Panc1 (cell line): ENCODE measurements around the gene SH3PXD2B. TPM values are rescaled to one million over a fixed set of nuclear protein-coding genes. Genes with fewer than 3 reads are reported as not detected.
A peak's percentile ranks its signal among the peaks of the same experiment; 100 is the strongest.

Experiments
- ATAC-seq: fragments of 200-7000 bp; cut with Tn5 transposase; 2 replicates; pipeline ENCODE4 v1.9.1; 2020; ENCODE audit warnings: mild to moderate bottlenecking, moderate library complexity
- BruUV-seq: library from RNA; stranded (reverse); fragments of 400-500 nt; replicated peaks from 2 replicates; lab custom pipeline; 2021; lab: Mats Ljungman, UMichigan
- CTCF ChIA-PET: fragments of 300-600 bp; sonication (Branson Sonifier 250); formaldehyde crosslinking; loops from one replicate; lab custom pipeline; 2022; ENCODE audit warnings: antibody characterized with exemption; lab: Charles Lee
- POLR2A ChIA-PET: fragments of 300-600 bp; sonication (Branson Sonifier 250); formaldehyde crosslinking; loops from one replicate; lab custom pipeline; 2022; ENCODE audit warnings: antibody characterized with exemption; lab: Charles Lee
- DNase-seq: peaks from one replicate; pipeline ENCODE4 v3.0.0-alpha.2; 2010; ENCODE audit warnings: low read depth, low spot score
- H3K27ac ChIP-seq: 2 replicates; pipeline ENCODE4 v1.5.1; 2011; ENCODE audit warnings: mild to moderate bottlenecking, low read length, inconsistent platforms
- H3K27me3 ChIP-seq: fragments of 200-500 bp; sonication (Bioruptor generic); 2 replicates; pipeline ENCODE4 v1.6.0; 2014; ENCODE audit warnings: low read length, inconsistent platforms; ENCODE audit not compliant: control insufficient read depth, insufficient read depth
- H3K36me3 ChIP-seq: fragments of 200-500 bp; sonication (Bioruptor generic); 2 replicates; pipeline ENCODE4 v1.5.1; 2014; ENCODE audit warnings: inconsistent platforms, mild to moderate bottlenecking, low read length, moderate library complexity; ENCODE audit not compliant: control insufficient read depth, insufficient read depth
- H3K4me1 ChIP-seq: 2 replicates; pipeline ENCODE4 v1.5.1; 2011; ENCODE audit warnings: inconsistent platforms, mild to moderate bottlenecking, low read length, moderate library complexity; ENCODE audit not compliant: control insufficient read depth, insufficient read depth
- H3K4me3 ChIP-seq, 2 experiments: 2 replicates each; pipeline ENCODE4 v1.5.1; 2011 to 2012; ENCODE audit warnings: low read depth in 2 of 2, low read length in 2 of 2, mild to moderate bottlenecking in 2 of 2, inconsistent platforms in 1 of 2, moderate library complexity in 1 of 2
- H3K9me3 ChIP-seq: fragments of 200-500 bp; sonication (Bioruptor generic); 2 replicates; pipeline ENCODE4 v1.5.1; 2014; ENCODE audit warnings: low read depth, mild to moderate bottlenecking, inconsistent platforms, low read length, moderate library complexity; ENCODE audit not compliant: control insufficient read depth, insufficient read depth
- CTCF ChIP-seq: fragments of 450-650 bp; IDR thresholded peaks from 2 replicates; pipeline ENCODE4 v1.5.1; 2017; ENCODE audit warnings: mild to moderate bottlenecking
- POLR2AphosphoS5 ChIP-seq: IDR thresholded peaks from 2 replicates; pipeline ENCODE4 v1.6.1; 2012; ENCODE audit warnings: mild to moderate bottlenecking, low read depth, low read length, moderate library complexity
- SIN3A ChIP-seq: IDR thresholded peaks from 2 replicates; pipeline ENCODE4 v1.6.1; 2012; ENCODE audit warnings: low read depth, mild to moderate bottlenecking, low read length, moderate library complexity, borderline replicate concordance; ENCODE audit not compliant: insufficient read depth
- TCF7L2 ChIP-seq: IDR thresholded peaks from 2 replicates; pipeline ENCODE4 v1.6.1; 2011; ENCODE audit warnings: mild to moderate bottlenecking, low read depth, low read length, inconsistent platforms
- in situ Hi-C: cut with HindIII; loops from 2 replicates; pipeline ENCODE4 v1.10.0; 2016; ENCODE audit warnings: low sequenced_read_pairs, low pct_unique_long_range_greater_than_20kb
- intact Hi-C: fragments of 100-400 bp; cut with micrococcal nuclease; formaldehyde crosslinking; loops from one replicate; pipeline ENCODE4 v1.10.0; 2022; ENCODE audit not compliant: unreplicated experiment
- total RNA-seq: library from RNA; stranded (reverse); gene quantifications from one replicate; pipeline ENCODE4 v1.2.1, GENCODE V29; 2021; ENCODE audit not compliant: unreplicated experiment
- TF ChIP-seq, protein P1 (sequence below), 2 experiments: IDR thresholded peaks; 2 replicates each; pipeline ENCODE4 v1.6.1; 2011 to 2012; ENCODE audit warnings: low read depth in 2 of 2, control low read depth in 1 of 2, low read length in 1 of 2, mild to moderate bottlenecking in 1 of 2, moderate library complexity in 1 of 2; ENCODE audit not compliant: insufficient read depth in 1 of 2

Gene SH3PXD2B
- total RNA-seq, 1 experiment from 2014 or later: 39.7 TPM

DNA sequence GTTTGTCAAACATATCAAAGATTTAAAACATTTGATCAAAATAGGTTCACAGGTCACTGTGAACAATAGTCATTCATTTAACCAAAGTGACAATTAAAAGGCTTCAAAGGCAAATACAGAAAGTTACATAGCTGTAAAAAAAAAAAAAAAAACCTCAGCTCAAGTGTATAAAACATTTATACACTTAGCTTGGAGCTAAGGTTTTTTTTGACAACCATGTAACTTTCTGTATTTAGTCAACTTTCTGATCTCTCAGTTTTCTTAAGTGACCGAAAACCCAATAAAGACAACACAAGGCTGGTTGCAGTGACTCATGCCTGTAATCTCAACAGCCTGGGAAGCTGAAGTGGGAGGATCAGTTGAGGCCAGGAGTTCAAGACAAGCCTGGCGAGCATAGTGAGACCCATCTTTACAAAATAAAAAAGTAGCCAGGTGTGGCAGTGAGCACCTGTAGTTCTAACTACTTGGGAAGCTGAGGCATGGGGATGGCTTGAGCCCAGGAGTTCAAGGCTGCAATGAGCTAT, 154.3 kb downstream of the SH3PXD2B start:
- Histone ChIP-seq H3K9me3 (no peaks in the 10 kb centered on the region), H3K27me3 (no peaks in the 10 kb centered on the region), H3K4me3 (no peak overlapping the region), H3K4me1 (peaks cover 21% of the 10 kb centered on the region; the same call in 1 of the 2 replicates), H3K27ac (peak overlapping the region; percentile 44; the same call in 1 of the 2 replicates), H3K36me3 (no peaks in the 10 kb centered on the region)
- no peak for DNase-seq
- ChIA-PET CTCF (interaction anchor here (0.6 kb wide), 3 partner anchors 150 to 1966 kb away, joined by 3 to 8 read pairs (median 4); no protein-coding TSS in a partner anchor), POLR2A (interaction anchor here (0.6 kb wide), 1 partner anchor 279 kb away, joined by 3 read pairs; no protein-coding TSS in a partner anchor)
- no peak for TF ChIP-seq POLR2AphosphoS5
- TF ChIP-seq TCF7L2: no peak
- TF ChIP-seq SIN3A: no peak
- no peak for TF ChIP-seq CTCF
- BruUV-seq: no TSS peak
- intact Hi-C loops (no loop called here), in situ Hi-C loops (no loop called here)
- ATAC-seq: peak; percentile 69; the same call in 1 of the 2 replicates

GRCh38 chr5:172294831-172295230, 159.5 kb downstream of the SH3PXD2B start:
- POLR2A ChIA-PET: interaction anchor here (0.5 kb wide), 1 partner anchor 116 kb away, joined by 4 read pairs; no protein-coding TSS in a partner anchor
- ATAC-seq: no peak
- in situ Hi-C loops (no loop called here), intact Hi-C loops (loop anchor here (5.0 kb wide), 1 partner anchor 77 kb away; no protein-coding TSS in a partner anchor)
- Histone ChIP-seq H3K4me3 (no peak overlapping the region), H3K27ac (no peak overlapping the region), H3K9me3 (no peaks in the 10 kb centered on the region), H3K36me3 (no peaks in the 10 kb centered on the region), H3K4me1 (peaks cover 13% of the 10 kb centered on the region), H3K27me3 (no peaks in the 10 kb centered on the region)
- BruUV-seq: no TSS peak
- TF ChIP-seq POLR2AphosphoS5: no peak
- no peak for TF ChIP-seq CTCF
- TF ChIP-seq, protein P1, sequence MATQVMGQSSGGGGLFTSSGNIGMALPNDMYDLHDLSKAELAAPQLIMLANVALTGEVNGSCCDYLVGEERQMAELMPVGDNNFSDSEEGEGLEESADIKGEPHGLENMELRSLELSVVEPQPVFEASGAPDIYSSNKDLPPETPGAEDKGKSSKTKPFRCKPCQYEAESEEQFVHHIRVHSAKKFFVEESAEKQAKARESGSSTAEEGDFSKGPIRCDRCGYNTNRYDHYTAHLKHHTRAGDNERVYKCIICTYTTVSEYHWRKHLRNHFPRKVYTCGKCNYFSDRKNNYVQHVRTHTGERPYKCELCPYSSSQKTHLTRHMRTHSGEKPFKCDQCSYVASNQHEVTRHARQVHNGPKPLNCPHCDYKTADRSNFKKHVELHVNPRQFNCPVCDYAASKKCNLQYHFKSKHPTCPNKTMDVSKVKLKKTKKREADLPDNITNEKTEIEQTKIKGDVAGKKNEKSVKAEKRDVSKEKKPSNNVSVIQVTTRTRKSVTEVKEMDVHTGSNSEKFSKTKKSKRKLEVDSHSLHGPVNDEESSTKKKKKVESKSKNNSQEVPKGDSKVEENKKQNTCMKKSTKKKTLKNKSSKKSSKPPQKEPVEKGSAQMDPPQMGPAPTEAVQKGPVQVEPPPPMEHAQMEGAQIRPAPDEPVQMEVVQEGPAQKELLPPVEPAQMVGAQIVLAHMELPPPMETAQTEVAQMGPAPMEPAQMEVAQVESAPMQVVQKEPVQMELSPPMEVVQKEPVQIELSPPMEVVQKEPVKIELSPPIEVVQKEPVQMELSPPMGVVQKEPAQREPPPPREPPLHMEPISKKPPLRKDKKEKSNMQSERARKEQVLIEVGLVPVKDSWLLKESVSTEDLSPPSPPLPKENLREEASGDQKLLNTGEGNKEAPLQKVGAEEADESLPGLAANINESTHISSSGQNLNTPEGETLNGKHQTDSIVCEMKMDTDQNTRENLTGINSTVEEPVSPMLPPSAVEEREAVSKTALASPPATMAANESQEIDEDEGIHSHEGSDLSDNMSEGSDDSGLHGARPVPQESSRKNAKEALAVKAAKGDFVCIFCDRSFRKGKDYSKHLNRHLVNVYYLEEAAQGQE (IDR thresholded peaks at IDR 0.05; ENCODE audit: insufficient read depth in 1 of 2, low read depth in 2 of 2, low read length in 1 of 2): no peak
- no peak for TF ChIP-seq TCF7L2
- no peak for TF ChIP-seq SIN3A
- CTCF ChIA-PET: no interaction called here
- DNase-seq: no peak
